Measurements from ENCODE around the gene MPP3. TPM values are rescaled to one million over a fixed set of nuclear protein-coding genes. Genes with fewer than 3 reads are reported as not detected.

The MPP3 gene
- total RNA-seq, 1 experiment from 2014 or later, result 6.9 TPM

DNA sequence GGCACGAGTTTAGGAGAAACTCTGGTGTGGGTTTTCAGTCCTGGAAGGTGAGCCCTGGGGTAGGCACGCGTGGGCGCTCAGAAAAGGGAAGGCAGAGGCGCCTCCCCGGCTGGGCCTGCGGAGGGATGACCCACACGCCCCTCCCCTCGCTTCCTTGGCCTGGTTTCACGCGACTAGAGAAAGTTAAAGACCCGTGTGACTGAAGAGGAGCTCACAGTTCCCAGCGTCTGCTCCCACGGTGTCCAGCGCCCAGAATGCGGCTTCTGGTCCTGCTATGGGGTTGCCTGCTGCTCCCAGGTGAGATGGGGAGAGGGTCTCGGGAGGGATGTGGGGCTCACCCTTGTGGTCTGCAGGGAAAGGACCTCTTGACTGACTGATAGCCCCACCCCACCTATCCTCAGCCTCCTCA is 14.0 kb upstream of the MPP3 start, which contains the start of gene CD300LG:
CD300LG (plus strand) TSS at position 214 of the 409 bp plus-strand sequence; CDS start at position 255, 41 bp downstream.
- DNase-seq, result peak; percentile 67
- H3K79me2 ChIP-seq (ENCODE audit: insufficient read depth, low read length), result no peaks in the 10 kb centered on the region
- no peak within 1 kb of the TSS for H3K23ac ChIP-seq (ENCODE audit: insufficient read length, low read depth, low read length)
- H4K20me1 ChIP-seq (ENCODE audit: control insufficient read depth, insufficient read depth, insufficient read length), result no peaks in the 10 kb centered on the region
- no peak within 1 kb of the TSS for H4K91ac ChIP-seq (ENCODE audit: insufficient read length, low read depth, low read length)
- no peak within 1 kb of the TSS for H4K8ac ChIP-seq (replicated peaks; ENCODE audit: insufficient read length, low read depth, low read length)
- Mint-ChIP-seq H3K4me1 (peaks cover 13 to 19% of the 10 kb centered on the region in 2 experiments), H3K9me3 (no peaks in the 10 kb centered on the region; a peak in 1 of 5 replicates), H3K36me3 (ENCODE audit: insufficient read depth in 1 of 3, low read depth in 3 of 3) (no peaks in the 10 kb centered on the region), H3K27me3 (ENCODE audit: low read depth) (peaks cover 10% of the 10 kb centered on the region), H3K27ac (no peak within 1 kb of the TSS; a peak in 1 of 7 replicates), H3K4me3 (peak within 1 kb of the TSS in 1 of 2 experiments; percentile 71; a peak in 3 of 5 replicates)
- no peak within 1 kb of the TSS for H4K5ac ChIP-seq (ENCODE audit: insufficient read length, low read depth, low read length)
- no peak within 1 kb of the TSS for H3K9ac ChIP-seq (ENCODE audit: extremely low read depth, insufficient read length, low read length)
- H3K27me3 ChIP-seq (ENCODE audit: insufficient read depth, low read length), result no peaks in the 10 kb centered on the region; the same call in 1 of the 2 replicates
- H3K4me1 ChIP-seq (ENCODE audit: insufficient read depth, low read length), result peaks cover 4% of the 10 kb centered on the region
- peak within 1 kb of the TSS; percentile 52 for H2AFZ ChIP-seq (ENCODE audit: low read length)
- no peak within 1 kb of the TSS for H3K18ac ChIP-seq (ENCODE audit: insufficient read length, low read depth, low read length)
- H2BK5ac ChIP-seq (ENCODE audit: insufficient read length, low read length), result no peak within 1 kb of the TSS
- no peak within 1 kb of the TSS for H2BK20ac ChIP-seq (ENCODE audit: low read depth, low read length, poor library complexity, severe bottlenecking)
- H3K4ac ChIP-seq (ENCODE audit: low read depth, low read length), result no peak within 1 kb of the TSS
- H2BK120ac ChIP-seq (ENCODE audit: low read depth, low read length, poor library complexity, severe bottlenecking), result no peak within 1 kb of the TSS
- no peak within 1 kb of the TSS for H3K56ac ChIP-seq (ENCODE audit: insufficient read length, low read depth, low read length)
- H3K23me2 ChIP-seq (ENCODE audit: insufficient read length, low read depth, low read length, poor library complexity, severe bottlenecking), result no peaks in the 10 kb centered on the region
- TF ChIP-seq, protein P1, sequence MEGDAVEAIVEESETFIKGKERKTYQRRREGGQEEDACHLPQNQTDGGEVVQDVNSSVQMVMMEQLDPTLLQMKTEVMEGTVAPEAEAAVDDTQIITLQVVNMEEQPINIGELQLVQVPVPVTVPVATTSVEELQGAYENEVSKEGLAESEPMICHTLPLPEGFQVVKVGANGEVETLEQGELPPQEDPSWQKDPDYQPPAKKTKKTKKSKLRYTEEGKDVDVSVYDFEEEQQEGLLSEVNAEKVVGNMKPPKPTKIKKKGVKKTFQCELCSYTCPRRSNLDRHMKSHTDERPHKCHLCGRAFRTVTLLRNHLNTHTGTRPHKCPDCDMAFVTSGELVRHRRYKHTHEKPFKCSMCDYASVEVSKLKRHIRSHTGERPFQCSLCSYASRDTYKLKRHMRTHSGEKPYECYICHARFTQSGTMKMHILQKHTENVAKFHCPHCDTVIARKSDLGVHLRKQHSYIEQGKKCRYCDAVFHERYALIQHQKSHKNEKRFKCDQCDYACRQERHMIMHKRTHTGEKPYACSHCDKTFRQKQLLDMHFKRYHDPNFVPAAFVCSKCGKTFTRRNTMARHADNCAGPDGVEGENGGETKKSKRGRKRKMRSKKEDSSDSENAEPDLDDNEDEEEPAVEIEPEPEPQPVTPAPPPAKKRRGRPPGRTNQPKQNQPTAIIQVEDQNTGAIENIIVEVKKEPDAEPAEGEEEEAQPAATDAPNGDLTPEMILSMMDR (conservative IDR thresholded peaks at IDR 0.05), result no peak
- WGBS (ENCODE audit: extremely low coverage, insufficient read length, low lambda C conversion rate), result no CpG with 5 or more reads among the region's 17 CpGs
- H3K79me1 ChIP-seq (ENCODE audit: insufficient read depth, low read depth, low read length, poor library complexity, severe bottlenecking), result no peaks in the 10 kb centered on the region
- no peak within 1 kb of the TSS for H3K14ac ChIP-seq (ENCODE audit: insufficient read depth, low read length)
- no peak within 1 kb of the TSS for H2AK5ac ChIP-seq (ENCODE audit: insufficient read length, low read length)
- H3K27ac ChIP-seq (ENCODE audit: insufficient read length, low read depth, low read length), result no peak within 1 kb of the TSS
- H2BK12ac ChIP-seq (ENCODE audit: insufficient read length, low read depth, low read length), result no peak within 1 kb of the TSS
- H3K4me2 ChIP-seq (ENCODE audit: insufficient read depth, insufficient read length, low read length), result peak within 1 kb of the TSS; percentile 11
- H2BK15ac ChIP-seq (ENCODE audit: low read depth, low read length), result no peak within 1 kb of the TSS
- H3K9me3 ChIP-seq (ENCODE audit: control insufficient read depth, low read depth, low read length), result no peaks in the 10 kb centered on the region
- H3T11ph ChIP-seq (ENCODE audit: low read length), result no peak within 1 kb of the TSS

All from H9 (cell line).